Keratinocyte (primary cell): ENCODE data around the gene PAX5.

Experiments used
- EZH2 ChIP-seq: IDR thresholded peaks from one replicate; pipeline ENCODE4 v1.6.1; 2012; ENCODE audit warnings: inconsistent platforms, mild to moderate bottlenecking, low read length, moderate library complexity
- TF ChIP-seq, protein P1 (sequence below), 3 experiments: IDR thresholded peaks in 1 of 3; conservative IDR thresholded peaks in 1 of 3; optimal IDR thresholded peaks in 1 of 3; 2 replicates in 2 of 3; 3 replicates in 1 of 3; pipeline versions ENCODE3 to v1.5.1; 2011; ENCODE audit warnings: low read length in 3 of 3, mild to moderate bottlenecking in 3 of 3, moderate library complexity in 2 of 3, control low read depth in 1 of 3, inconsistent platforms in 1 of 3; ENCODE audit not compliant: insufficient read depth in 2 of 3; ENCODE audit errors: extremely low read depth in 1 of 3

DNA sequence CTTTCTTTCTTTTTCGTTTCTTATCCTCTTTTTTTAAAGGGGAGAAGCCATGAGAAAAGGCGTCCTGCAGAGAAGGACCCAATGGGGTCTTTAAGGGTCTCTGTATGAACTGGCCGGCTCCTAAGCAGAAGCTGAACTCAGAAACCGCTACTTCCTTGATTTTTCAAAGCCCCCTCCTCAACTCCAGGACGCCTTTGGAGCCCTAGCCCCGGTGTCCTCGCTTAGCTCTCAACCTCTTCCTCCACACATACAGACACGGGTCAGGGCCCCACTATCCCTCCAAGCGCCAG lies 8.3 kb downstream of the PAX5 start:
- TF ChIP-seq, protein P1, sequence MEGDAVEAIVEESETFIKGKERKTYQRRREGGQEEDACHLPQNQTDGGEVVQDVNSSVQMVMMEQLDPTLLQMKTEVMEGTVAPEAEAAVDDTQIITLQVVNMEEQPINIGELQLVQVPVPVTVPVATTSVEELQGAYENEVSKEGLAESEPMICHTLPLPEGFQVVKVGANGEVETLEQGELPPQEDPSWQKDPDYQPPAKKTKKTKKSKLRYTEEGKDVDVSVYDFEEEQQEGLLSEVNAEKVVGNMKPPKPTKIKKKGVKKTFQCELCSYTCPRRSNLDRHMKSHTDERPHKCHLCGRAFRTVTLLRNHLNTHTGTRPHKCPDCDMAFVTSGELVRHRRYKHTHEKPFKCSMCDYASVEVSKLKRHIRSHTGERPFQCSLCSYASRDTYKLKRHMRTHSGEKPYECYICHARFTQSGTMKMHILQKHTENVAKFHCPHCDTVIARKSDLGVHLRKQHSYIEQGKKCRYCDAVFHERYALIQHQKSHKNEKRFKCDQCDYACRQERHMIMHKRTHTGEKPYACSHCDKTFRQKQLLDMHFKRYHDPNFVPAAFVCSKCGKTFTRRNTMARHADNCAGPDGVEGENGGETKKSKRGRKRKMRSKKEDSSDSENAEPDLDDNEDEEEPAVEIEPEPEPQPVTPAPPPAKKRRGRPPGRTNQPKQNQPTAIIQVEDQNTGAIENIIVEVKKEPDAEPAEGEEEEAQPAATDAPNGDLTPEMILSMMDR (optimal IDR thresholded peaks at IDR 0.05 in 1 of 3, IDR thresholded peaks at IDR 0.05 in 1 of 3, conservative IDR thresholded peaks at IDR 0.05 in 1 of 3; ENCODE audit: extremely low read depth in 1 of 3, insufficient read depth in 2 of 3, low read length in 3 of 3), result no peak
- no peak for TF ChIP-seq EZH2
